NCI-H2029 (cell line): ENCODE data around the gene TECPR2.
"Not testable (repeated sequence)": the region's sequence is repeated elsewhere in the genome, so short reads cannot be mapped to it uniquely, and the experiment has no call there.

ENCODE experiments used
- DNase-seq: peaks from one replicate; lab custom pipeline; 2025; lab: John Stamatoyannopoulos, UW

TECPR2 gene

GRCh38 chr14:102509746-102510615, 147.2 kb downstream of the TECPR2 start, which contains the start of gene ANKRD9:
TSS of gene ANKRD9 (minus strand) at chr14:102509776. CDS start at chr14:102507889, 1,887 bp downstream.
- peak; percentile 58 for DNase-seq

- peak; percentile 9 for DNase-seq
Observed at GRCh38 chr14:102510616-102511520, 148.1 kb downstream of the TECPR2 start.

- no peak for DNase-seq
Observed at GRCh38 chr14:102511538-102511937, 148.8 kb downstream of the TECPR2 start.

- no peak for DNase-seq
Observed at GRCh38 chr14:102512793-102513300, 150.1 kb downstream of the TECPR2 start.

- no peak for DNase-seq
Observed at GRCh38 chr14:102513899-102514772, 151.4 kb downstream of the TECPR2 start.

- DNase-seq: no peak
Observed at GRCh38 chr14:102514987-102515733, 152.4 kb downstream of the TECPR2 start.

DNA sequence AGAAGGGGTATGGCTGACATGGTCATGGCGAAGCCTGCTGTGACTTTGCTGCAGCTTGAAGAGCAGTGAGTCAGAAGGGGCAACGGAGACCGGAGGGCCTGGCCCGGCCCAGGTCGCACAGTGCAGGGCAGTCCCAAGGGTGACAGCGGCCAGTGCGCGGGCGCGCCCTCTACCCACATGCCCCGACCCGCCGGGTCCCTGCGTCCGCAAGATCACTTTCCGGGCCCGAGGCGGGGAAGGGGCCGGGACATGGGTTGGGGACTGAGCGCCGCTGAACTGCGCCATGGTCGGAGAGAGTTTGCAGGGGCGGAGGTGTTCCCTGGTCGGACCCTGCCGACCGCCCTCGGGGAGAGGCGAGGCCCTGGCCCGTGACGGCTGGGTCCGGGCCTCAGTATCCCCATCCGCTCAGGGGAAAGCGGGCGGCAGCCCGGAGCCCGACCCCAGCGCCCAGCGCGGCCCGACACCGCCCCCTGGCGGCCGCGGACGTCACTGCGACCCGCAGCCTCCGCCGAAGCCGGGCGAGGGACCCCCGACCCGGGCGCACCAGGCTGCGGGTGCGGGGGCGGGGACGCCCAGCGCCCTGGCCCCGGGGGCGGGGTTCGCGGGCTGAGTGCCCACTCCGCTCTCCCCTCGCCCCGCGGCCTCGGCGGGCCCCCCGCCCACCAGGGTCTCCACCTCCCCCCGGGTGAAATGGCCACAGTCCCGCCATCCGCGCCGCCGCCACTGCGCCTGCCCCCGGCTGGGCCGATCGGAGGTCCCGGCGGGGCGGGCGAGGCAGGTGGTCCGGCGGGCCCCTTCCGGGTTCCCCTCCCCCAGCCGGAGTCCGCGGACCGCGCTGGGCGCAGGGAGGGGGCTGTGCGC, 154.0 kb downstream of the TECPR2 start:
- DNase-seq: no peak

- DNase-seq: no peak
Observed at GRCh38 chr14:102517392-102518062, 154.8 kb downstream of the TECPR2 start.

DNA sequence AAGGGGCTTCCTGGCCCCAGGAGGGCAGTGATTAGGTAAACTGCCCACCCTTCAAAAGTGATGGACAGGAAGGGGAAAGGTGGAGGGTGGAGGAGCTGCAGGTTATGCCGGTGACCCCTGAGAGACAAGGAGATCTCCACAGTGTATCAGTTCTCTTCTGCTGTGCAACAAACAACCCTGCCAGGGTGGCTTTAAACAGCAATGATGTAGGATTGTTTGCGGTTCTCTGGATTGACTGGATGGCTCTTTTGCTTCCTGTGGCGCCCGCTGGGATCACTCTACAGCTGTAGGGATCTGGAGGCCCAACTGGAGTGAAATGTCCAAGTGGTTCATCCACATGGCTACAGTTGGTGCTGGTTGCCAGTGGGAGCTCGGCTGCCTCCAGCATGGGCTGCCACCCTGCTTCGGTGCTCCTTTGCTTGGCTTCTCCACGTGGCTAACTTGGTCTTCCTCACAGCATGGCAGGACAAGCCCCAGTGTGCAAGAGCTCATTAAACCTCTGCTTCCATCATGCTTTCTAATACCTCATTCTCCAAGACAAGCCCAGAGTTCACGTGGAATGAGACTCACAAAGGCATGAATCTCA, 155.4 kb downstream of the TECPR2 start:
- no peak for DNase-seq

DNA sequence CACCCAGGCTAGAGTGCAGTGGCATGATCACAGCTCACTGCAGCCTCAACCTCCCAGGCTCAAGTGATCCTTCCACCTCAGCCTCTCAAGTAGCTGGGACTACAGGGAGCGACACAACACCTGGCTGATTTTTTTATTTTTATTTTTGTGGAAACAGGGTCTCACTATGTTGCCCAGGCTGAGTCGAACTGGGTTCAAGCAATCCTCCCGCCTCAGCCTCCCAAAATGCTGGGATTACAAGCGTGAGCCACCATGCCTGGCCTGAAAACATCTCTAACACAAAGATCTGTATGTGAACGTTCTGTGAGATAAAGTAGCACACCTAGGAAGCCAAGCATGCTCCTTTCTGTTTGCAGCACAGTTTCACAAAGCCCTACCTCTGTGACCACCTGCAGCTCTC, 157.0 kb downstream of the TECPR2 start:
- not testable (repeated sequence) for DNase-seq

DNA sequence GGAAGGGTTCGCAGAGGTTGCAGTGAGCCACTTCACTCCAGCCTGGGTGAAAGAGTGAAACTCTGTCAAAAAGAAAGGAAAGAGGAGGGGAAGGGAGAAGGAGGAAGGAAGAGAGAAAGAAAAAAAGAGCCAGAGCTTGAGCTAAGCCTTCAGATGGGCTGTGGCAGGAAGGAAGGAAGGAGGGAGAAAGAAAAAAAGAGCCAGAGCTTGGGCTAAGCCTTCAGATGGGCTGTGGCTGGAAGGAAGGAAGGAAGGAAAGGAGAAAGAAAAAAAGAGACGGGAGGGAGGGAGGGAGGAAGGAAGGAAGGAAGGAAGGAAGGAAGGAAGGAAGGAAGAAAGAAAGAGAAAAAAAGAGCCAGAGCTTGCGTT, 160.4 kb downstream of the TECPR2 start:
- DNase-seq: no peak

- DNase-seq: no peak
Observed at GRCh38 chr14:102523569-102524450, 161.1 kb downstream of the TECPR2 start.

DNA sequence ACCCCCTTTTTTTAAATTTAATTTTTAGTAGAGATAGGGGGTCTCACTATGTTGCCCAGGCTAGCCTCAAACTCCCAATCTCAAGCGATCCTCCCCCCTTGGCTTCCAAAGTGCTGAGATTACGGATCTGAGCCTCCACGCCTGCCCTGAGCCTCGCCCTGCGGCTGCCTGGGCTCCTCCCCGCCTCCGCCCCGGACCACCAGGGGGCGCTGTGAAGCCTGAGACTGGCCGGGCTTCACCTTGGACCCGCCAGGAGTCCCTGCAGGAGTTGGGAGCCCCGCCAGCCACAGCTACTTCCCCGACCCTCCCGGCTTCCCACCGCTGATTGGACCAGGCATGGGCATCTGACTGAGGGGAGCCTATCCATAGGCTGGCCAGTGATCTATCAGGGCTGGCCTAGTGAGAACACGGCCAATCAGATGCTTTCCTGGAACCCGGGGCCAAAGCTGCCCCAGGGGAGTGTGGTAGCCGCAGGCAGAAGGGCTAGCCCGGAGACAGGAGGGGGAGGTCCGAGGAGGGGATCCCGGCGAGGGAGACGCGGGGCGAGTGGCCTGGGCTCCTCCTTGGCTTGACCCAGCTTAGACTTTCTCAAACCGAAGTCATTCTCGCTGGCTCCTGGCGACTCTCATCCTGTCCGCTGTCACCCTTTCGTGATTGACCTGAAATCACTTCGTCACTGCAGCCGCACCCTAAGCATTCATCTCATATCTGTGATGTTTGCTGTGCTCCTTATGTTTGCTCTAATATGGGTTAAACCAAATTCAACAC, 161.9 kb downstream of the TECPR2 start:
- peak; percentile 90 for DNase-seq

- no peak for DNase-seq
Observed at GRCh38 chr14:102525219-102525928, 162.6 kb downstream of the TECPR2 start.

GRCh38 chr14:102525929-102526497, 163.3 kb downstream of the TECPR2 start:
- DNase-seq: no peak
